Left ventricle myocardium inferior (tissue), 1 donor: ENCODE data around the gene TAF1L. TPM values are rescaled to one million over a fixed set of nuclear protein-coding genes. Genes with fewer than 3 reads are reported as not detected.

Experiments used
- DNase-seq: peaks from one replicate; pipeline ENCODE4 v3.0.0-alpha.2; 2020
- H3K27ac ChIP-seq: fragments of 200-600 bp; replicated peaks from 2 replicates; pipeline ENCODE4 v1.8.0; 2021
- H3K27me3 ChIP-seq: fragments of 200-600 bp; 2 replicates; pipeline ENCODE4 v1.8.0; 2021; ENCODE audit warnings: low read depth
- H3K36me3 ChIP-seq: fragments of 200-600 bp; 2 replicates; pipeline ENCODE4 v1.8.0; 2021
- H3K4me1 ChIP-seq: fragments of 200-600 bp; 2 replicates; pipeline ENCODE4 v1.8.0; 2021
- H3K4me3 ChIP-seq: fragments of 200-600 bp; 2 replicates; pipeline ENCODE4 v1.8.0; 2021; ENCODE audit warnings: mild to moderate bottlenecking, moderate library complexity
- H3K9me3 ChIP-seq: fragments of 200-600 bp; replicated peaks from 2 replicates; pipeline ENCODE4 v1.8.0; 2021
- intact Hi-C: fragments of 100-400 bp; cut with micrococcal nuclease; formaldehyde crosslinking; loops from one replicate; pipeline ENCODE4 v1.11.0; 2022
- long read RNA-seq: library from polyadenylated mRNA; unstranded; transcript quantifications from one replicate; pipeline ENCODE4 v2.0.0, GENCODE V29; 2021
- total RNA-seq: library from RNA; stranded (reverse); fragmentation: NEBNext Ultra II Directional; extraction: Animal tissue kit (Norgen Biotek cat#: 25700); gene quantifications from one replicate; pipeline ENCODE4 v1.2.1, GENCODE V29; 2021
- TF ChIP-seq, protein P1 (sequence below): fragments of 200-600 bp; IDR thresholded peaks from 2 replicates; pipeline ENCODE4 v1.8.0; 2021; ENCODE audit warnings: antibody characterized with exemption, mild to moderate bottlenecking, borderline replicate concordance
- donor health status: DM: no; HTN: yes; CAD: no; lungs with severe emphysema.

TAF1L gene, protein sequence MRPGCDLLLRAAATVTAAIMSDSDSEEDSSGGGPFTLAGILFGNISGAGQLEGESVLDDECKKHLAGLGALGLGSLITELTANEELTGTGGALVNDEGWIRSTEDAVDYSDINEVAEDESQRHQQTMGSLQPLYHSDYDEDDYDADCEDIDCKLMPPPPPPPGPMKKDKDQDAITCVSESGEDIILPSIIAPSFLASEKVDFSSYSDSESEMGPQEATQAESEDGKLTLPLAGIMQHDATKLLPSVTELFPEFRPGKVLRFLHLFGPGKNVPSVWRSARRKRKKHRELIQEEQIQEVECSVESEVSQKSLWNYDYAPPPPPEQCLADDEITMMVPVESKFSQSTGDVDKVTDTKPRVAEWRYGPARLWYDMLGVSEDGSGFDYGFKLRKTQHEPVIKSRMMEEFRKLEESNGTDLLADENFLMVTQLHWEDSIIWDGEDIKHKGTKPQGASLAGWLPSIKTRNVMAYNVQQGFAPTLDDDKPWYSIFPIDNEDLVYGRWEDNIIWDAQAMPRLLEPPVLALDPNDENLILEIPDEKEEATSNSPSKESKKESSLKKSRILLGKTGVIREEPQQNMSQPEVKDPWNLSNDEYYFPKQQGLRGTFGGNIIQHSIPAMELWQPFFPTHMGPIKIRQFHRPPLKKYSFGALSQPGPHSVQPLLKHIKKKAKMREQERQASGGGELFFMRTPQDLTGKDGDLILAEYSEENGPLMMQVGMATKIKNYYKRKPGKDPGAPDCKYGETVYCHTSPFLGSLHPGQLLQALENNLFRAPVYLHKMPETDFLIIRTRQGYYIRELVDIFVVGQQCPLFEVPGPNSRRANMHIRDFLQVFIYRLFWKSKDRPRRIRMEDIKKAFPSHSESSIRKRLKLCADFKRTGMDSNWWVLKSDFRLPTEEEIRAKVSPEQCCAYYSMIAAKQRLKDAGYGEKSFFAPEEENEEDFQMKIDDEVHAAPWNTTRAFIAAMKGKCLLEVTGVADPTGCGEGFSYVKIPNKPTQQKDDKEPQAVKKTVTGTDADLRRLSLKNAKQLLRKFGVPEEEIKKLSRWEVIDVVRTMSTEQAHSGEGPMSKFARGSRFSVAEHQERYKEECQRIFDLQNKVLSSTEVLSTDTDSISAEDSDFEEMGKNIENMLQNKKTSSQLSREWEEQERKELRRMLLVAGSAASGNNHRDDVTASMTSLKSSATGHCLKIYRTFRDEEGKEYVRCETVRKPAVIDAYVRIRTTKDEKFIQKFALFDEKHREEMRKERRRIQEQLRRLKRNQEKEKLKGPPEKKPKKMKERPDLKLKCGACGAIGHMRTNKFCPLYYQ (N-terminal part only)
- total RNA-seq, result not detected
- long read RNA-seq, result 0 reads

DNA sequence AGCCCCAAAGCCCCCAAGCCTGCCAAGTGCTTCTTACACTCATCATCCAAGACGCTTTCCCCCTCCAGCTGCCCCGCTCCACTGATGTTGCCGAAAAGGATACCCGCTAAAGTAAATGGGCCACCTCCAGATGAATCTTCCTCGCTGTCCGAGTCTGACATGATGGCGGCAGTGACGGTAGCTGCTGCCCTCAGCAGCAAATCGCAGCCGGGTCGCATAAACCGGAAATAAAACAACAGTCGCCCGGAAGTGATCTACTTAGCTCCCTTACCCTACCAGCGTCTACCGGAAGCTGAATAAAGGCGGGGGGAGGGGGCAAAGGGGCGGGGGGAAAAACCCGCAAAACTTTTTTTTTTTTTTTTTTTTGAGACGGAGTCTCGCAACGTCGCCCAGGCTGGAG is at the start of gene TAF1L:
TAF1L (minus strand) TSS at position 308 of the 400 bp plus-strand sequence; CDS start at position 218, 90 bp downstream.
- Histone ChIP-seq H3K9me3 (peaks cover 10% of the 10 kb centered on the region), H3K36me3 (no peaks in the 10 kb centered on the region), H3K27me3 (no peaks in the 10 kb centered on the region), H3K27ac (no peak within 1 kb of the TSS), H3K4me1 (no peaks in the 10 kb centered on the region), H3K4me3 (no peak within 1 kb of the TSS)
- TF ChIP-seq, protein P1, sequence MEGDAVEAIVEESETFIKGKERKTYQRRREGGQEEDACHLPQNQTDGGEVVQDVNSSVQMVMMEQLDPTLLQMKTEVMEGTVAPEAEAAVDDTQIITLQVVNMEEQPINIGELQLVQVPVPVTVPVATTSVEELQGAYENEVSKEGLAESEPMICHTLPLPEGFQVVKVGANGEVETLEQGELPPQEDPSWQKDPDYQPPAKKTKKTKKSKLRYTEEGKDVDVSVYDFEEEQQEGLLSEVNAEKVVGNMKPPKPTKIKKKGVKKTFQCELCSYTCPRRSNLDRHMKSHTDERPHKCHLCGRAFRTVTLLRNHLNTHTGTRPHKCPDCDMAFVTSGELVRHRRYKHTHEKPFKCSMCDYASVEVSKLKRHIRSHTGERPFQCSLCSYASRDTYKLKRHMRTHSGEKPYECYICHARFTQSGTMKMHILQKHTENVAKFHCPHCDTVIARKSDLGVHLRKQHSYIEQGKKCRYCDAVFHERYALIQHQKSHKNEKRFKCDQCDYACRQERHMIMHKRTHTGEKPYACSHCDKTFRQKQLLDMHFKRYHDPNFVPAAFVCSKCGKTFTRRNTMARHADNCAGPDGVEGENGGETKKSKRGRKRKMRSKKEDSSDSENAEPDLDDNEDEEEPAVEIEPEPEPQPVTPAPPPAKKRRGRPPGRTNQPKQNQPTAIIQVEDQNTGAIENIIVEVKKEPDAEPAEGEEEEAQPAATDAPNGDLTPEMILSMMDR, result no peak
- DNase-seq, result no peak
- intact Hi-C loops, result no loop called here

DNA sequence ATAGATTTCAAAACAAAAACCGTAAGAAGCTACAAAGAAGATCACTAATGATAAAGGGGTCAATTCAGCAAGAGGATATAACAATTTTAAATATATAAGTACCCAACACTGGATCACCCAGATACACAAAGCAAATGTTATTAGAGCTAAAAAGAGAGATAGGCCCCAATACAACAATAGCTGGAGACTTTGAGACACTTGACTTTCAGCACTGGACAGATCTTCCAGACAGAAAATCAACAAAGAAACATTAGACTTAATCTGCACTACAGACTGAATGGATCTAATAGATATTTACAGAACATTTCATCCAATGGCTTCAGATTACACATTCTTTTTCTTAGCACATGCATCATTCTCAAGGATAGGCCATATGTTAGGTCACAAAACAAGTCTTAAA is 46.3 kb upstream of the TAF1L start:
- H3K27me3 ChIP-seq, result no peaks in the 10 kb centered on the region
- DNase-seq, result no peak
- no peaks in the 10 kb centered on the region for H3K36me3 ChIP-seq
- TF ChIP-seq, protein P1, result no peak
- H3K4me3 ChIP-seq, result no peak overlapping the region
- H3K9me3 ChIP-seq, result peaks cover 50% of the 10 kb centered on the region
- no peaks in the 10 kb centered on the region for H3K4me1 ChIP-seq
- intact Hi-C loops, result no loop called here
- no peak overlapping the region for H3K27ac ChIP-seq

DNA sequence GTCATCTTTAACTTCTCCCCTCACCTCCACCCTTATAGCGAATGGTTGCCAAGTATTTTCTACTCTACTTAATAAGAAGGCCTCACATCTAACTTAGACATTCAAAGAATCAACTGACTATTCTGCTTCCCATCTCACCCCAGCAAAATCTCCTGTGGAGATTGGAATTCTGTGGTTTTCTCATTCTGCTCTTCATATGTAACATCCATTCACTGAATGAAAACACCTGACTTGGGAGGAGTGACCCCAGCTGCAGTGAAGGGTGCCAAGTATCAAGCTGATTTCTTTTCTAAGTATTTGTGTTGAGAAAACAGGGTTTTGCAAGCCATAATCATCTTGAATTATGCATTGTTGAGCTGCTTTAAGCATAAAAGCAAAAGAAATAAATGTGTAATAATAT is 42.5 kb upstream of the TAF1L start:
- TF ChIP-seq, protein P1, result no peak
- Histone ChIP-seq H3K27me3 (no peaks in the 10 kb centered on the region), H3K36me3 (no peaks in the 10 kb centered on the region), H3K4me3 (no peak overlapping the region), H3K9me3 (peaks cover 25% of the 10 kb centered on the region), H3K4me1 (no peaks in the 10 kb centered on the region), H3K27ac (no peak overlapping the region)
- DNase-seq, result no peak
- intact Hi-C loops, result no loop called here

DNA sequence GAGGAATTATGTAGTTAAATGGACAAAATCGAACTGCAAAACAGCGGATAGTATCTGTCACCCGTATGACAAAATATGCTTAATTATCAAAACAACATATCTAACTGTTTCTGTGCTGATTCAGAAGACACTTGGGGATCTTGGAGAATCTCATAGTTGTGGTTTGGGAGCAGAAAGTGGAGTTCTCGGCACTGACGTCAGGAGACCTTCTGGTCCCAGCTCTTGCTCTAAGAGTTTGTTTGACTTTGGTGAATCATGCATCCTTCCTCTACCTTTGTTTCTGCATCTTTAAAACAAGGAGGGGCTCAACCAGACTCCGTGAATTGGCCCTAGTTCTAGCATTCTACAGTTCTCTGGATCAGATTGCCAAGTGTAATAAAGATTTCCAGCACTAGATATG is 37.0 kb upstream of the TAF1L start:
- intact Hi-C loops, result no loop called here
- TF ChIP-seq, protein P1, result no peak
- no peak overlapping the region for H3K27ac ChIP-seq
- no peak overlapping the region for H3K4me3 ChIP-seq
- no peak for DNase-seq
- H3K27me3 ChIP-seq, result no peaks in the 10 kb centered on the region
- no peaks in the 10 kb centered on the region for H3K4me1 ChIP-seq
- H3K36me3 ChIP-seq, result no peaks in the 10 kb centered on the region
- no peaks in the 10 kb centered on the region for H3K9me3 ChIP-seq

DNA sequence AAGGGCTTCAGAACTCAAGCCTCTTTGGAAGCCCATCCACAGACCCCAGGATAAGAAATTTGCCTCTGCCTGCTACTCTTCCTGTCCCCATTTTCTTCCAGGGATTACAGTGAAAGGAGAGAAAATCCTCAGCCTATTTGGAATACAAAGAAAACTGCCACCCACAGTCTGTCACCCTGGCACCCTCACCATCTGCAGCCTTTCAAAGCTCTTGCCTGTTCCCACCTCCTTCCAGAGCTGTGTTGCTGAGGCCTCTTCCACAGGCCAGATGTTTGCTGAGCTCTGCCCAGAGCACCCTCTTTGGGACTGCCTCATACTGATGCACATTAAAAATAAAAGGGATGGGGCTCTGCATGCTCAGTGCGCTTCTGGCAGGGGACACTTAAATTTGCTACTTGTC is 35.9 kb upstream of the TAF1L start:
- Histone ChIP-seq H3K4me1 (no peaks in the 10 kb centered on the region), H3K9me3 (no peaks in the 10 kb centered on the region), H3K27me3 (no peaks in the 10 kb centered on the region), H3K36me3 (no peaks in the 10 kb centered on the region), H3K4me3 (no peak overlapping the region), H3K27ac (no peak overlapping the region)
- intact Hi-C loops, result no loop called here
- no peak for DNase-seq
- TF ChIP-seq, protein P1, result no peak
